GM12801 (cell line): ENCODE results near the gene NETO2.

ENCODE experiments used
- CTCF ChIP-seq: IDR thresholded peaks from one replicate; pipeline ENCODE4 v1.5.1; 2011; ENCODE audit warnings: control low read depth; ENCODE audit not compliant: insufficient read length; ENCODE audit errors: extremely low read depth

The NETO2 gene

GRCh38 chr16:47051031-47051430, 92.7 kb downstream of the NETO2 start:
- no peak for TF ChIP-seq CTCF

GRCh38 chr16:47049901-47050583, 93.7 kb downstream of the NETO2 start:
- no peak for TF ChIP-seq CTCF

GRCh38 chr16:47047524-47048203, 96.1 kb downstream of the NETO2 start:
- TF ChIP-seq CTCF, result no peak

GRCh38 chr16:47046726-47047523, 96.8 kb downstream of the NETO2 start:
- no peak for TF ChIP-seq CTCF

- TF ChIP-seq CTCF, result no peak
These were observed 98.3 kb downstream of the NETO2 start for GRCh38 chr16:47045459-47045858.

GRCh38 chr16:47045023-47045422, 98.7 kb downstream of the NETO2 start:
- no peak for TF ChIP-seq CTCF

GRCh38 chr16:47043970-47044684, 99.6 kb downstream of the NETO2 start:
- TF ChIP-seq CTCF, result no peak
